Activated T-cell treated with anti-CD3 and anti-CD28 coated beads, Interleukin-2, amount 50 U/mL, for 24 hours (primary cell): ENCODE measurements around the gene PIK3R5.

ENCODE experiments used
- DNase-seq: peaks from one replicate; pipeline ENCODE4 v3.0.0-alpha.2; 2020
- H3K27ac Mint-ChIP-seq: 2 replicates; pipeline ENCODE4 v1.8.0; 2020; ENCODE audit warnings: mild to moderate bottlenecking, mixed read lengths
- H3K27me3 Mint-ChIP-seq: 2 replicates; pipeline ENCODE4 v1.8.0; 2020; ENCODE audit warnings: mixed read lengths
- H3K36me3 Mint-ChIP-seq: 2 replicates; pipeline ENCODE4 v1.8.0; 2020; ENCODE audit warnings: low read depth, mixed read lengths
- H3K4me1 Mint-ChIP-seq: 2 replicates; pipeline ENCODE4 v1.8.0; 2020; ENCODE audit warnings: low read depth, mixed read lengths
- H3K4me3 Mint-ChIP-seq: 2 replicates; pipeline ENCODE4 v1.8.0; 2020; ENCODE audit warnings: mild to moderate bottlenecking, moderate library complexity, mixed read lengths
- H3K9me3 Mint-ChIP-seq: 2 replicates; pipeline ENCODE4 v1.8.0; 2020; ENCODE audit warnings: mixed read lengths

PIK3R5 gene

GRCh38 chr17:8912084-8912981 lies 53.2 kb downstream of the PIK3R5 start:
- no peak overlapping the region for H3K4me3 Mint-ChIP-seq
- DNase-seq: no peak
- H3K27ac Mint-ChIP-seq: peak overlapping the region; percentile 38
- no peaks in the 10 kb centered on the region for H3K9me3 Mint-ChIP-seq
- no peaks in the 10 kb centered on the region for H3K27me3 Mint-ChIP-seq
- H3K4me1 Mint-ChIP-seq: peaks cover 39% of the 10 kb centered on the region
- H3K36me3 Mint-ChIP-seq: peaks cover 67% of the 10 kb centered on the region

- Mint-ChIP-seq H3K27ac (peak overlapping the region; percentile 10), H3K4me3 (no peak overlapping the region), H3K27me3 (no peaks in the 10 kb centered on the region), H3K4me1 (peaks cover 28% of the 10 kb centered on the region), H3K9me3 (no peaks in the 10 kb centered on the region), H3K36me3 (peaks cover 65% of the 10 kb centered on the region)
- no peak for DNase-seq
Measured at GRCh38 chr17:8910969-8911604, 54.4 kb downstream of the PIK3R5 start.

- H3K4me1 Mint-ChIP-seq: peaks cover 18% of the 10 kb centered on the region
- H3K27me3 Mint-ChIP-seq: no peaks in the 10 kb centered on the region
- H3K4me3 Mint-ChIP-seq: no peak overlapping the region
- H3K9me3 Mint-ChIP-seq: no peaks in the 10 kb centered on the region
- no peak for DNase-seq
- peaks cover 71% of the 10 kb centered on the region for H3K36me3 Mint-ChIP-seq
- peak overlapping the region; percentile 55 for H3K27ac Mint-ChIP-seq
Measured at GRCh38 chr17:8909586-8910270, 55.8 kb downstream of the PIK3R5 start.

- peaks cover 79% of the 10 kb centered on the region for H3K36me3 Mint-ChIP-seq
- H3K4me3 Mint-ChIP-seq: no peak overlapping the region
- DNase-seq: no peak
- H3K9me3 Mint-ChIP-seq: no peaks in the 10 kb centered on the region
- no peaks in the 10 kb centered on the region for H3K27me3 Mint-ChIP-seq
- H3K4me1 Mint-ChIP-seq: peaks cover 29% of the 10 kb centered on the region
- H3K27ac Mint-ChIP-seq: peak overlapping the region; percentile 68
Measured at GRCh38 chr17:8905331-8905730, 60.2 kb downstream of the PIK3R5 start.

GRCh38 chr17:8904686-8905085 lies 60.8 kb downstream of the PIK3R5 start:
- Mint-ChIP-seq H3K36me3 (peaks cover 79% of the 10 kb centered on the region), H3K9me3 (no peaks in the 10 kb centered on the region), H3K27me3 (no peaks in the 10 kb centered on the region), H3K4me1 (peaks cover 32% of the 10 kb centered on the region), H3K27ac (peak overlapping the region; percentile 28), H3K4me3 (no peak overlapping the region)
- no peak for DNase-seq

GRCh38 chr17:8904201-8904600 lies 61.3 kb downstream of the PIK3R5 start:
- peaks cover 35% of the 10 kb centered on the region for H3K4me1 Mint-ChIP-seq
- peaks cover 75% of the 10 kb centered on the region for H3K36me3 Mint-ChIP-seq
- H3K27me3 Mint-ChIP-seq: no peaks in the 10 kb centered on the region

GRCh38 chr17:8900626-8901585 lies 64.6 kb downstream of the PIK3R5 start:
- H3K9me3 Mint-ChIP-seq: no peaks in the 10 kb centered on the region
- H3K36me3 Mint-ChIP-seq: peaks cover 81% of the 10 kb centered on the region
- H3K4me1 Mint-ChIP-seq: peaks cover 65% of the 10 kb centered on the region
- no peak for DNase-seq
- no peaks in the 10 kb centered on the region for H3K27me3 Mint-ChIP-seq
- peak overlapping the region; percentile 19 for H3K4me3 Mint-ChIP-seq
- peak overlapping the region; percentile 57 for H3K27ac Mint-ChIP-seq

More at GRCh38 chr17:8904201-8904600, 61.3 kb downstream of the PIK3R5 start:
- H3K27ac Mint-ChIP-seq: peak overlapping the region; percentile 28
- no peak for DNase-seq
- no peak overlapping the region for H3K4me3 Mint-ChIP-seq
- H3K9me3 Mint-ChIP-seq: no peaks in the 10 kb centered on the region

GRCh38 chr17:8900207-8900606 lies 65.3 kb downstream of the PIK3R5 start:
- Mint-ChIP-seq H3K4me3 (peak overlapping the region; percentile 19), H3K4me1 (peaks cover 72% of the 10 kb centered on the region), H3K27ac (peak overlapping the region; percentile 74), H3K9me3 (no peaks in the 10 kb centered on the region), H3K36me3 (peaks cover 80% of the 10 kb centered on the region), H3K27me3 (no peaks in the 10 kb centered on the region)
- no peak for DNase-seq

- peak overlapping the region; percentile 30 for H3K4me3 Mint-ChIP-seq
- H3K4me1 Mint-ChIP-seq: peaks cover 77% of the 10 kb centered on the region
- peaks cover 72% of the 10 kb centered on the region for H3K36me3 Mint-ChIP-seq
- no peaks in the 10 kb centered on the region for H3K27me3 Mint-ChIP-seq
- DNase-seq: no peak
- H3K9me3 Mint-ChIP-seq: no peaks in the 10 kb centered on the region
- H3K27ac Mint-ChIP-seq: peak overlapping the region; percentile 79
Measured at GRCh38 chr17:8898636-8899035, 66.9 kb downstream of the PIK3R5 start.

- Mint-ChIP-seq H3K4me1 (peaks cover 80% of the 10 kb centered on the region), H3K4me3 (no peak overlapping the region), H3K27ac (peak overlapping the region; percentile 0), H3K9me3 (no peaks in the 10 kb centered on the region), H3K27me3 (no peaks in the 10 kb centered on the region), H3K36me3 (peaks cover 75% of the 10 kb centered on the region)
- DNase-seq: no peak
Measured at GRCh38 chr17:8898126-8898525, 67.4 kb downstream of the PIK3R5 start.

GRCh38 chr17:8896641-8897635 lies 68.6 kb downstream of the PIK3R5 start:
- H3K36me3 Mint-ChIP-seq: peaks cover 84% of the 10 kb centered on the region
- peak overlapping the region; percentile 31 for H3K27ac Mint-ChIP-seq
- H3K27me3 Mint-ChIP-seq: no peaks in the 10 kb centered on the region
- no peaks in the 10 kb centered on the region for H3K9me3 Mint-ChIP-seq
- no peak overlapping the region for H3K4me3 Mint-ChIP-seq
- peaks cover 90% of the 10 kb centered on the region for H3K4me1 Mint-ChIP-seq
- no peak for DNase-seq

GRCh38 chr17:8896087-8896486 lies 69.4 kb downstream of the PIK3R5 start:
- H3K36me3 Mint-ChIP-seq: peaks cover 81% of the 10 kb centered on the region
- no peaks in the 10 kb centered on the region for H3K9me3 Mint-ChIP-seq
- peaks cover 84% of the 10 kb centered on the region for H3K4me1 Mint-ChIP-seq
- H3K27ac Mint-ChIP-seq: peak overlapping the region; percentile 31
- no peak for DNase-seq
- no peaks in the 10 kb centered on the region for H3K27me3 Mint-ChIP-seq
- no peak overlapping the region for H3K4me3 Mint-ChIP-seq
